GM18498 (cell line): Measurements from ENCODE around the gene SERPINB2.
A peak's percentile ranks its signal among the peaks of the same experiment; 100 is the strongest.
"Not testable (repeated sequence)": the region's sequence is repeated elsewhere in the genome, so short reads cannot be mapped to it uniquely, and the experiment has no call there.

Source experiments
- ATAC-seq: cut with Tn5 transposase; IDR thresholded peaks from one replicate; pipeline ENCODE4 v1.9.1; 2021; ENCODE audit warnings: mild to moderate bottlenecking, moderate library complexity; ENCODE audit not compliant: unreplicated experiment

SERPINB2 gene

DNA sequence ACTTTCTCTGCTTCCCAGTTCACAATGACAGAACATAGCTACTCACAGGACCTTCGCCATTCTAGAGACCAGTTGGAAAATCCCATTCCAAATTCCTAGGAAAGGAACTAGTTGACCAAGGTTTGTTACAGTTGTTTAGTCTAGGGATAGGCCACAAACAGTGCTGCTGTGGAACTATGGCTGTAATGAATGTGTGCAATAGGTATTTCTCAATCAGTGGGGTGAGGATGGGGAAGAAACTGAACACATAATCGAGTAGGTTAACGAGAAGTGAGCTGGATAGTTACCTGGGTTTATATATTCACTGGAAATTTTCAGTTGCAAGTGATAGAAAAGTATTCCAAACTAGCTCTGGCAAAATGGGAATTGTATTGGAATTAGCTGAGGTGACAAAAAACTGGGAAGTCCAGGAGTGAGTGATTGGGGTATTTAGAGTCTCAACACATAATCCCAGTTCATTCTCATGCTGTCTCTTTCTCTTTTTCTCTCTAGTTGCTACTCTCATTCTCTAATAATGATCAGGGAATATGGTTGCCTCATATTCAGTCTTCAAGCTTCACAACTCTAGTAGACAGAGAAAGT lies 43.4 kb downstream of the SERPINB2 start:
- ATAC-seq: no peak

DNA sequence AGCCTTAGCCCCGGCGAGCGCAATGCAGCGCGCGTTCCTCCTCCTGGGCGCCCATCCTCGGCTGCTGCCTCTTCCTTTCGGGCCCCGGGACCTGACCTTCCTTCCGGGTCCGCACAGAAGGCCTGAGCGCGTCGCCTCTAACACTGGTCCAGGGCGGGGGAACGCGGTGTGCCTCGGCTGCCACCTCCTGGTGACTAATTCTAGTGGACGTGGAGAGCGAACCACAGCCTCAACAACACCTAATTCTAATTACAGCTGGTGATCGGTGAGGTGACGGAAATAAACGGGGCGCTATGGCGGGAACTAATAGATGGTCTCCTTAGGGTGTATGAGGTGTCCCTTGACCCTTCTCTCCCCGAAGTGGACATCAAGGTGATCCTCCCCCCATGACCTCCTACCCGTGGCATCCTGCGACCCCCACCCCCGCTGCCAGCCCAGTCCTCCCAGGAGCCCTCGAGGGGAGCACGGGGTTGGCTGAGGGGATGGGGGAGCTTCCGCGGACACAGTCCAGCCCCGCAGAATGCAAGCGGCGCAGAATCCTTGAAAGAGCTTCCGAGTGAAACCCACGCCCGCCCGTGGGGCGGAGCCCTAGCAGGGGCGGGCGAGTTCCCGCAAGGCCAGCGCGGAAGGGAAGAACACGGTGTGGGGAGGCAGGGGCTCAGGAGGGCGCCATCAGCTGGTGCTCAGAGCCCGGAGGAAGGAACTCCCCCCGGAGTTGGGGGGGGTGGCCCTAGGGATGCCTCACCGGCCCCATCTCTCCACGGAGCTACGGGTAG lies 48.8 kb downstream of the SERPINB2 start:
- peak; percentile 99 for ATAC-seq

DNA sequence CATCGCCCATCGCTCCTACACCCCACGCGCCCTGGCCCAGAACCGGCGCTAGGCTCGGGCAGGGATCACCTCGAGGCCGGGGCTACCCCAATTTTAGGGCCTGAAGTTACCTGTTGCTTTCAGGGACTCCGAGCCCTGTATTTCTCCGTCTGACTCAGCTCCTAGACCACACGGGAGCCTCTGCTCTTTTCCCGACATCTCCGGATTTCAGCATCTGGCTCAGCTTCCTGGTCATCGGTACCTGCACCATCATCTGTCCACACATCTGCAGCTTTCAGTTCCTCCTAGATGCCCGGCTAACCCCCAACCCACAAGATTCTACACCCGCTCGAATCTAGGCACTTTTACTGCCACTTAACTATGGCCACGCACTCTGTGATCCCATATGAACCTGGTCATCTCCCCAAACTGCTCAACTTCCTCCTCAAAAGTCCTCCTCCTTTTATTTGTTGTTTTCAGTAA lies 49.5 kb downstream of the SERPINB2 start:
- no peak for ATAC-seq

DNA sequence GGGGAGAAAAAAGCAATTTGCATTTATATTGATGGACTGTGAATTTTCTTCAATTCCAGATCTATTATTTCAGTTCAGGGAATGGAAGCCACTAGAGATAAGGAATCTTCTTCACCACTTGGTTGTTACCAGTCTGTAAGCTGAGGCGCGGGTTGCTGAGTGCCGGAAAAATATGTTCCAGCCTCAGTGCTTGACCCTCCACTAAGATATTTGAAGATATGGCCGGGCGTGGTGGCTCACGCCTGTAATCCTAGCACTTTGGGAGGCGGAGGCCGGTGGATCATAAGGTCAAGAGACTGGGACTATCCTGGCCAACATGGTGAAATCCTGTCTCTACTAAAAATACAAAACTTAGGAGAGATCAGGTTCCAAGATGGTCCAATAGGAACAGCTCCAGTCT lies 52.5 kb downstream of the SERPINB2 start:
- ATAC-seq: no peak

DNA sequence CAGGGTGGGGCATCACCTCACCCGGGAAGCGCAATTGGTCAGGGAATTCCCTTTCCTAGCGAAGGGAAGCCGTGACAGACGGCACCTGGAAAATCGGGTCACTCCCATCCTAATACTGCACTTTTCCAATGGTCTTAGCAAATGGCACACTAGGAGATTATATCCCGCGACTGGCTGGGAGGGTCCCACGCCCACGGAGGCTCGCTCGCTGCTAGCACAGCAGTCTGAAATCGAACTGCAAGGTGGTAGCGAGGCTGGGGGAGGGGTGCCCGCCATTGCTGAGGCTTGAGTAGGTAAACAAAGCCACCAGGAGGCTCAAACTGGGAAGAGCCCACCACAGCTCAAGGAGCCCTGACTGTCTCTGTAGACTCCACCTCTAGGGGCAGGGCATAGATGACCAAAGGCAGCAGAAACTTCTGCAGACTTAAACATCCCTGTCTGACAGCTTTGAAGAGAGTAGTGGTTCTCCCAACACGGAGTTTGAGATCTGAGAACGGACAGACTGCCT lies 53.1 kb downstream of the SERPINB2 start:
- ATAC-seq: not testable (repeated sequence)

DNA sequence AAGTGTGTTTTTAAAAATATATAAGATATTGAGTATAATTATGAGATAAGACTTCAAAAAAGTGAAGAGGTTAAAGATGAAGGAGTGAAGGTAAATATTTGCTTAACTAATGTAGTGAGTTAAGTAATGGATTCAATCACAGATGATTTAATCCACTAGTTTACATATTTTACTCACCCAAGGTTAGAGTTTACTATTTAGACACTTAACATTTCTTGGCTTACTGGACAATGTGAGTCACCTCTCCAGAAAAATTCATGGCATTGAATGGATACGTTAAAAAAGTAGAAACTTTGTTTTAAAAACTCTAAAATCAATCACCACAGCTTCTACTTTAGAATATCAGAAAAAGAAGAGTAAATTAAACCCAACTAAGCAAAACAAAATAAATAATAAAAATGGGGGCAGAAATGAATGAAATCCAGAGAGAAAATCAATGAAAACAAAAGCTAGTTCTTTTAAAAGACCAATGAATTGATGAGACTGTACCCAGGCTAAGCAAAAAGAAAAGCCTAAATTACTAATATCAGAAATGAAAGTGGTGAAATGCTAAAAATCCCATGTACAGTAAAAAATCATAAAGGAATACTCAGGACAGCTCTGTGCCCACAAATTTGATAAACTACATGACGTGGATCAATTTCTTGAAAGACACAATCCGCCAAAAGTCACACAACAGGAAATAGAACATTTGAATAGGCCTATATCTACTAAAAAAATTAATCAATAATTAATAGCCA lies 59.7 kb downstream of the SERPINB2 start:
- ATAC-seq: no peak

DNA sequence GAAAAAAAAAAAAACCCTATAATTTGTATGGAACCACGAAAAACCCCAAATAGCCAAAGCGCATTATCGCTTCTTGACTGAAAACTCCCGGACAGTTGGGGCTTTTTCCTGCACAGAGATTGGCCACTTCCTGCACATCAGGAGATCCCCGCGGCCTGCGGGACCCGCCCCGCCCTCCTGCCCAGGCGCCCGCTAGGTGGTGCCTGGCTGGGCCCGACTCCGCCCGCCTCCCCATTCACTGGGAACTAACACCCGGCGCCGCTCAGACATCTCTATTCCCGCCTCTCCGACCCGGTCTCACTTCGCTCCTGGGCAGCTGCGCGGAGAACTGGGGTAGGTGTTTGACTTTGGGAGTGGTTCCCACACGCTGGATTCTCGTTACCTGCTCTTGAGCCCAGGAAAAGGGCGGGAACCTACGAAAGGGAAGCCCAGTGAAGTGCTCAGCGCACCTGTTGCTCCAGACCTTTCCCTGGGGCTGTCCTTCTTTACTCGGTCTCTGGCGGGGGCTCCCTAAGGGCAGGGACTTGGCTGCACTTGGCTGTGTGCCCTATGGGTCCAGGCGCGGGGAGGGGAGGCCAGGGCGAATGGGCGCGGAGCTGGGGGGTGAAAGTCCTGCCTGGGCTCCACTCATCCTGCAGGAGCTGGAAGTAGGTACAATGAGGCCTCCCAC lies 61.7 kb downstream of the SERPINB2 start, which contains the start of gene HMSD:
Gene HMSD (plus strand): TSS at position 234 of the 670 bp plus-strand sequence. CDS start 4,155 bp downstream, outside the sequence.
- ATAC-seq: peak; percentile 93

DNA sequence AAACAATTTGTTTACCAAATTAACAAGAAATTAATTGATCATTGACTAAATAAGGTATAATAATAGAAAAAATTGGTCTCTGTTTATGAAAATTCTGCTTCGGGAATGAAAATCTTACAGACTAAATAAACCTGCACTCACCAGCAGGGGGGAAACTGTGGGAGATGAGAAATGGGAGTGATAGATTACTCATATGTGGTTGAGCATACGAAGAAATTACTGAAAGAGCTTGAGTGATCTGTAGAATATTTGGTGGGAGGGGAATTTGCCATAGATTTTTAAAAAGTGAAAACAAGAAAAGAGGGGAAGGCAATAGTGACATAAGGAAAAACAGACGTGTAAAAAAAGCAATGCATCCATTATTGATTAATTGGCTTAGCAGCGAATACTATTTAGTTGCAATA lies 63.8 kb downstream of the SERPINB2 start:
- ATAC-seq: peak; percentile 47
